Endothelial cell of umbilical vein (primary cell): ENCODE measurements around the gene ADCY3. TPM values are rescaled to one million over a fixed set of nuclear protein-coding genes. Genes with fewer than 3 reads are reported as not detected.

Source experiments
- BruUV-seq: library from RNA; stranded (reverse); fragments of 400-500 nt; replicated peaks from 2 replicates; lab custom pipeline; 2021; lab: Mats Ljungman, UMichigan
- CTCF ChIA-PET: fragments of 300-600, 350-600 bp; sonication (Branson Sonifier 250); formaldehyde crosslinking; loops from one replicate; lab custom pipeline; 2021; ENCODE audit warnings: antibody characterized with exemption, inconsistent platforms; lab: Charles Lee
- POLR2A ChIA-PET: fragments of 300-600, 350-600 bp; sonication (Branson Sonifier 250); formaldehyde crosslinking; loops from one replicate; lab custom pipeline; 2021; ENCODE audit warnings: antibody characterized with exemption, inconsistent platforms; lab: Charles Lee
- DNase-seq: peaks from one replicate; pipeline ENCODE4 v3.0.0-alpha.2; 2011; ENCODE audit warnings: low read depth, low spot score
- FAIRE-seq: peaks from 2 replicates; lab custom pipeline; 2011; peaks lifted over from hg19 to GRCh38; lab: Jason Lieb, UNC
- H2AFZ ChIP-seq: 2 replicates; pipeline ENCODE4 v1.6.0; 2012; ENCODE audit warnings: low read depth, low read length, control low read depth, inconsistent platforms
- H3K27ac ChIP-seq: 2 replicates; pipeline ENCODE4 v1.5.1; 2011; ENCODE audit warnings: low read depth, mild to moderate bottlenecking, control low read depth, low read length, moderate library complexity; ENCODE audit not compliant: insufficient read depth
- H3K27me3 ChIP-seq, 2 experiments: 2 replicates each; pipeline versions ENCODE4 v1.6.0 to v1.6.1; 2011; ENCODE audit warnings: low read length in 2 of 2, mixed read lengths in 1 of 2; ENCODE audit not compliant: control insufficient read depth in 2 of 2, insufficient read depth in 2 of 2
- H3K36me3 ChIP-seq, 2 experiments: 2 replicates in 1 of 2; 3 replicates in 1 of 2; pipeline ENCODE4 v1.5.1; 2011; ENCODE audit warnings: low read length in 2 of 2, mild to moderate bottlenecking in 1 of 2, moderate library complexity in 1 of 2; ENCODE audit not compliant: control insufficient read depth in 2 of 2, insufficient read depth in 2 of 2; ENCODE audit errors: extremely low read depth in 1 of 2
- H3K4me1 ChIP-seq: 3 replicates; pipeline ENCODE4 v1.5.1; 2011; ENCODE audit warnings: mild to moderate bottlenecking, low read length; ENCODE audit not compliant: control insufficient read depth, insufficient read depth; ENCODE audit errors: extremely low read depth
- H3K4me2 ChIP-seq: 2 replicates; pipeline ENCODE4 v1.6.1; 2011; ENCODE audit warnings: low read length, control low read depth, mixed read lengths; ENCODE audit not compliant: insufficient read depth
- H3K4me3 ChIP-seq, 3 experiments: fragments of 200-600 bp in 1 of 3; sonication (generic), shearing (Covaris generic) in 1 of 3; replicated peaks in 1 of 3; 2 replicates each; pipeline ENCODE4 v1.5.1; 2011 to 2016; ENCODE audit warnings: control low read depth in 3 of 3, low read length in 3 of 3, mild to moderate bottlenecking in 2 of 3, inconsistent platforms in 1 of 3, low read depth in 1 of 3, moderate library complexity in 1 of 3; ENCODE audit not compliant: insufficient read depth in 1 of 3
- H3K79me2 ChIP-seq: 2 replicates; pipeline ENCODE4 v1.6.0; 2012; ENCODE audit warnings: low read length, inconsistent platforms; ENCODE audit not compliant: control insufficient read depth, insufficient read depth
- H3K9ac ChIP-seq: replicated peaks from 2 replicates; pipeline ENCODE3; 2011; ENCODE audit warnings: low read length, control low read depth; ENCODE audit not compliant: insufficient read depth; ENCODE audit errors: extremely low read depth
- H3K9me1 ChIP-seq: replicated peaks from 3 replicates; pipeline ENCODE4 v1.6.0; 2011; ENCODE audit warnings: mild to moderate bottlenecking, low read length; ENCODE audit not compliant: control insufficient read depth, insufficient read depth; ENCODE audit errors: extremely low read depth
- H3K9me3 ChIP-seq: replicated peaks from 2 replicates; pipeline ENCODE4 v1.5.1; 2012; ENCODE audit warnings: low read length, inconsistent platforms; ENCODE audit not compliant: control insufficient read depth, insufficient read depth
- H4K20me1 ChIP-seq: replicated peaks from 2 replicates; pipeline ENCODE3; 2011; ENCODE audit warnings: mild to moderate bottlenecking, low read length; ENCODE audit not compliant: control insufficient read depth, insufficient read depth; ENCODE audit errors: extremely low read depth
- EZH2 ChIP-seq: IDR thresholded peaks from 2 replicates; pipeline ENCODE4 v1.6.1; 2012; ENCODE audit warnings: borderline replicate concordance, low read depth, mild to moderate bottlenecking, moderate library complexity, low read length, inconsistent platforms; ENCODE audit not compliant: severe bottlenecking
- FOS ChIP-seq: IDR thresholded peaks from 2 replicates; pipeline ENCODE4 v1.6.1; 2011; ENCODE audit warnings: mild to moderate bottlenecking, low read length, moderate library complexity, borderline replicate concordance; ENCODE audit not compliant: insufficient read depth
- GATA2 ChIP-seq: IDR thresholded peaks from 2 replicates; pipeline ENCODE4 v1.7.0; 2011; ENCODE audit warnings: low read depth, mild to moderate bottlenecking, moderate library complexity, mixed read lengths, low read length; ENCODE audit not compliant: insufficient read length, insufficient read depth
- JUN ChIP-seq: IDR thresholded peaks from 2 replicates; pipeline ENCODE4 v1.6.1; 2011; ENCODE audit warnings: borderline replicate concordance, low read depth; ENCODE audit not compliant: insufficient read length, insufficient read depth
- MYC ChIP-seq: IDR thresholded peaks from one replicate; pipeline ENCODE4 v1.6.1; 2011; ENCODE audit warnings: mild to moderate bottlenecking, low read depth, low read length
- POLR2A ChIP-seq: IDR thresholded peaks from 2 replicates; pipeline ENCODE4 v1.6.1; 2012; ENCODE audit warnings: low read depth, mild to moderate bottlenecking, control low read depth, low read length
- POLR2AphosphoS5 ChIP-seq: IDR thresholded peaks from 2 replicates; pipeline ENCODE4 v1.6.1; 2012; ENCODE audit warnings: low read depth, mild to moderate bottlenecking, control low read depth, low read length, moderate library complexity; ENCODE audit not compliant: insufficient read depth
- dilution Hi-C: fragments of 300-500 bp; cut with MboI; formaldehyde crosslinking; loops from one replicate; pipeline ENCODE4 v1.15.0; 2019; ENCODE audit warnings: low sequenced_read_pairs; ENCODE audit not compliant: extremely low pct_ligation_motif_present
- intact Hi-C: fragments of 100-400 bp; cut with micrococcal nuclease; formaldehyde crosslinking; loops from one replicate; pipeline ENCODE4 v1.10.0; 2022
- polyA plus RNA-seq, 4 experiments: library from polyadenylated mRNA; depleted of rRNA in 3 of 4; stranded (reverse) in 3 of 4; unstranded in 1 of 4; fragments of >200 nt; gene quantifications; 2 replicates each; pipeline versions ENCODE4 v1.2.1 to v1.2.3, GENCODE V29; 2011 to 2012; ENCODE audit warnings: missing spikeins in 1 of 4
- total RNA-seq: library from RNA; stranded (reverse); gene quantifications from 2 replicates; pipeline ENCODE4 v1.2.3, GENCODE V29; 2021
- TF ChIP-seq, protein P1 (sequence below): IDR thresholded peaks from 2 replicates; pipeline ENCODE4 v1.6.1; 2011; ENCODE audit not compliant: insufficient read depth, insufficient read length
- TF ChIP-seq, protein P2 (sequence below), 2 donors: IDR thresholded peaks; 1 replicate in 1 of 2; 2 replicates in 1 of 2; pipeline ENCODE4 v1.5.1; 2011; ENCODE audit warnings: low read length in 2 of 2, mild to moderate bottlenecking in 2 of 2, moderate library complexity in 2 of 2, control low read depth in 1 of 2, inconsistent platforms in 1 of 2, low read depth in 1 of 2; ENCODE audit not compliant: insufficient read depth in 1 of 2; ENCODE audit errors: extremely low read depth in 1 of 2

Gene ADCY3
- total and polyA plus RNA-seq, 2 donors (not counting 3 experiments of a cell fraction or from before 2014, with no cell fraction given): 54.0 to 61.3 TPM

DNA sequence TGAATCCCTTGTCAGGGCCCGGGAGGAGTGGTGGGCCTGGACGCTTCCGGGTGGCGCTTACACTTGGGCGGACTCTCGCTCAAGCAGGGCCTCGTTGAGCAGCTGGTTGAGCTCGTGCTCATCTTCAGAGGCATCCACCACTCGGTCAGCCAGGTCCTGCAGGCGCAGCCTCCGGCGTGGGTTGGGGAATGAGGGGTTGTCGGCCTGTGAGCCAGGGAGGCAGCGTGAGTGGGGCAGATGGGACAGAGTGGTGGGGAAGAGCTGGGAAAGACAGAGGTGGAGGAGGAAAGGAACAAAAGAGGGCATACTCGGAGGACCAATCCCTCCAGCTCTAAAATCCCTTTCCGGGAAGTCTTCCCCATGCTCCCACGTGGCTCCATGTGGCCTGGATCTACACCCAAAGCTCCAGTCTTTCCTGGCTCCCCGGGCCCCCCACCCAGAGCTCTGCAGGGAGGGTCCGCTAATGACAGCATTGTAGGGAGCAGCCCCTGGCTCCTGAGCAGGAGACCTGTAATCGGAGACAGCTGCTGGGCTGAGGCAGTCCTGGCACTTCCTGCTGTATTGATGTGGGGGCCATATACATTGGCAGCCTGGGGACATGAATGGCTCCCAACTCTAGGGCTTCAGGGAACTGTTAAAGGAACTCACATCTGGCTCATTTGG lies 85.2 kb downstream of the ADCY3 start:
- TF ChIP-seq FOS (no peak), GATA2 (no peak)
- no TSS peak for BruUV-seq
- no peaks in the 10 kb centered on the region for H3K9me3 ChIP-seq

DNA sequence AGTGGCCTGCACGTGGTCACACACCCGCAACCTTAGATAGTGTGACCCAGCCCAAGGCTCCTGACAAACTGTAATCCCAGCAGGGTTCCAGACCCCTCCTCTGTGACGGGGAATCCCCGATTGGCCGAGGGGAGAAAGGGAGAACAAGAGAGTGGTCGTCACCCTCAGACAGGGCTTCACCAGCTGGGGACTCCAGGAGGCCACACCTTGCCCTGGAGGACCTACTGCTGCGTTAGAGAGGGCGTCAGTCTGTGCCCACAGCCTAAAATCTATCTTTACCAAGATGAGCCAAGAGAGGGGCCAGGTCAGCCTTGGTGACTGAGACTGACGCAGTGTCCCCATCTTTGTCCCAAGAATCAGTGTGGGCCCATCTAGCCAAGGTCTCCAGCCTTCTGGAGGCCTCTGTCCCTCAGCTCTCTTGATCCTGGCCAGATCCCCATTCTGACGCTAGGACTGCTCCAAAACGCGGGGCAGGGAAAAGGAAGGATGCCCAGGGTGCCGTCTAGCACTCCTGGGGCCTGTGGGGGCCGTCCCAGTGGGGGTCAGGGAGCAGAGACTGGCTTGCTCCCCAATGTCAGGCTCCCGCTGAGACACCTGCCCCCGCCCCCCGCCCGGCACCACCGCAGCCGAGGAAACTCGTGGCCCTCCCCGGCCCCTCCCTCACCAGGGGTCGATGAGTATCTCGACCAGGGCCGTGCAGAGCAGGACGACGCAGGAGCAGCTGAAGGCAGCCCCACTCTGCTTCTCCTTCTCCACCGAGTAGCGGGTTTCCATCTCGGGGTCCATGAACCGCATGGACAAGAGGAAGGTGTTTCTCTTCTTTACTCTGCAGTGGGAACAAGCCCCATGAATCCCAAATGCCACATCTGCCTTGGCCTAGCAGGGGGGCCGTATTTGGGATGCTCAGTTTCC lies 86.0 kb downstream of the ADCY3 start:
- H3K27ac ChIP-seq: no peak overlapping the region
- intact Hi-C loops (no loop called here), dilution Hi-C loops (no loop called here)
- no peak for FAIRE-seq
- POLR2A ChIA-PET: interaction anchor here (0.6 kb wide), 1 partner anchor 426 kb away, joined by 9 read pairs; no protein-coding TSS in a partner anchor
- CTCF ChIA-PET: interaction anchor here (0.6 kb wide), 1 partner anchor 295 kb away, joined by 4 read pairs; no protein-coding TSS in a partner anchor
- no peaks in the 10 kb centered on the region for H3K9me3 ChIP-seq
- no peak overlapping the region for H3K9ac ChIP-seq
- no peak overlapping the region for H3K4me3 ChIP-seq
- no peaks in the 10 kb centered on the region for H3K27me3 ChIP-seq
- H3K9me1 ChIP-seq: no peaks in the 10 kb centered on the region
- no peaks in the 10 kb centered on the region for H4K20me1 ChIP-seq
- peaks cover 0 to 5% of the 10 kb centered on the region in 2 experiments for H3K36me3 ChIP-seq
- no peak overlapping the region for H2AFZ ChIP-seq
- TF ChIP-seq JUN: no peak
- TF ChIP-seq GATA2: no peak
- TF ChIP-seq, protein P1, sequence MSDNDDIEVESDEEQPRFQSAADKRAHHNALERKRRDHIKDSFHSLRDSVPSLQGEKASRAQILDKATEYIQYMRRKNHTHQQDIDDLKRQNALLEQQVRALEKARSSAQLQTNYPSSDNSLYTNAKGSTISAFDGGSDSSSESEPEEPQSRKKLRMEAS: no peak
- TF ChIP-seq FOS: no peak
- TF ChIP-seq EZH2: no peak
- TF ChIP-seq POLR2AphosphoS5: no peak
- no peak for TF ChIP-seq MYC
- TF ChIP-seq POLR2A: no peak
- TF ChIP-seq, protein P2, sequence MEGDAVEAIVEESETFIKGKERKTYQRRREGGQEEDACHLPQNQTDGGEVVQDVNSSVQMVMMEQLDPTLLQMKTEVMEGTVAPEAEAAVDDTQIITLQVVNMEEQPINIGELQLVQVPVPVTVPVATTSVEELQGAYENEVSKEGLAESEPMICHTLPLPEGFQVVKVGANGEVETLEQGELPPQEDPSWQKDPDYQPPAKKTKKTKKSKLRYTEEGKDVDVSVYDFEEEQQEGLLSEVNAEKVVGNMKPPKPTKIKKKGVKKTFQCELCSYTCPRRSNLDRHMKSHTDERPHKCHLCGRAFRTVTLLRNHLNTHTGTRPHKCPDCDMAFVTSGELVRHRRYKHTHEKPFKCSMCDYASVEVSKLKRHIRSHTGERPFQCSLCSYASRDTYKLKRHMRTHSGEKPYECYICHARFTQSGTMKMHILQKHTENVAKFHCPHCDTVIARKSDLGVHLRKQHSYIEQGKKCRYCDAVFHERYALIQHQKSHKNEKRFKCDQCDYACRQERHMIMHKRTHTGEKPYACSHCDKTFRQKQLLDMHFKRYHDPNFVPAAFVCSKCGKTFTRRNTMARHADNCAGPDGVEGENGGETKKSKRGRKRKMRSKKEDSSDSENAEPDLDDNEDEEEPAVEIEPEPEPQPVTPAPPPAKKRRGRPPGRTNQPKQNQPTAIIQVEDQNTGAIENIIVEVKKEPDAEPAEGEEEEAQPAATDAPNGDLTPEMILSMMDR (IDR thresholded peaks at IDR 0.05; ENCODE audit: extremely low read depth in 1 of 2, insufficient read depth in 1 of 2, low read depth in 1 of 2, low read length in 2 of 2): no peak
- H3K79me2 ChIP-seq: no peaks in the 10 kb centered on the region
- H3K4me2 ChIP-seq: no peak overlapping the region
- no TSS peak for BruUV-seq
- H3K4me1 ChIP-seq: no peaks in the 10 kb centered on the region
- DNase-seq: no peak

More for the DNA sequence above, 85.2 kb downstream of the ADCY3 start:
- dilution Hi-C loops: no loop called here
- H3K4me3 ChIP-seq: no peak overlapping the region
- peaks cover 0 to 5% of the 10 kb centered on the region in 2 experiments for H3K36me3 ChIP-seq
- H3K79me2 ChIP-seq: no peaks in the 10 kb centered on the region
- no peak overlapping the region for H3K4me2 ChIP-seq
- POLR2A ChIA-PET: interaction anchor here (0.6 to 0.7 kb wide), 2 partner anchors 49 to 427 kb away, joined by 5 to 9 read pairs; no protein-coding TSS in a partner anchor
- no peaks in the 10 kb centered on the region for H3K4me1 ChIP-seq
- no peak overlapping the region for H3K27ac ChIP-seq
- intact Hi-C loops: no loop called here
- CTCF ChIA-PET: interaction anchor here (1.0 to 1.1 kb wide), 2 partner anchors 7 to 42 kb away, joined by 3 read pairs; partner anchors contain the start of genes CENPO and PTRHD1
- no peak for FAIRE-seq
- DNase-seq: no peak
- H3K9ac ChIP-seq: no peak overlapping the region
- H2AFZ ChIP-seq: no peak overlapping the region
- H3K9me1 ChIP-seq: no peaks in the 10 kb centered on the region
- H4K20me1 ChIP-seq: no peaks in the 10 kb centered on the region
- no peaks in the 10 kb centered on the region for H3K27me3 ChIP-seq
